Fibroblast of the aortic adventitia (primary cell): Measurements from ENCODE around the gene KCNE3. TPM values are rescaled to one million over a fixed set of nuclear protein-coding genes. Genes with fewer than 3 reads are reported as not detected.

ENCODE experiments used
- DNase-seq: peaks from one replicate; pipeline ENCODE4 v3.0.0-alpha.2; 2010; ENCODE audit warnings: low read depth
- H3K4me3 ChIP-seq: 2 replicates; pipeline ENCODE4 v1.5.1; 2011; ENCODE audit warnings: low read depth, mild to moderate bottlenecking, control low read depth, low read length, moderate library complexity
- total RNA-seq: library from RNA; depleted of rRNA; stranded (reverse); fragments of >200 nt; gene quantifications from 2 replicates; pipeline ENCODE4 v1.2.3, GENCODE V29; 2012; ENCODE audit warnings: low replicate concordance
- TF ChIP-seq, protein P1 (sequence below): IDR thresholded peaks from 2 replicates; pipeline ENCODE4 v1.5.1; 2011; ENCODE audit warnings: mild to moderate bottlenecking, low read length, control low read depth, inconsistent platforms; ENCODE audit not compliant: insufficient read depth

KCNE3 gene
- total RNA-seq, 1 donor, result 0.18 TPM

- H3K4me3 ChIP-seq, result no peak overlapping the region
- TF ChIP-seq, protein P1, sequence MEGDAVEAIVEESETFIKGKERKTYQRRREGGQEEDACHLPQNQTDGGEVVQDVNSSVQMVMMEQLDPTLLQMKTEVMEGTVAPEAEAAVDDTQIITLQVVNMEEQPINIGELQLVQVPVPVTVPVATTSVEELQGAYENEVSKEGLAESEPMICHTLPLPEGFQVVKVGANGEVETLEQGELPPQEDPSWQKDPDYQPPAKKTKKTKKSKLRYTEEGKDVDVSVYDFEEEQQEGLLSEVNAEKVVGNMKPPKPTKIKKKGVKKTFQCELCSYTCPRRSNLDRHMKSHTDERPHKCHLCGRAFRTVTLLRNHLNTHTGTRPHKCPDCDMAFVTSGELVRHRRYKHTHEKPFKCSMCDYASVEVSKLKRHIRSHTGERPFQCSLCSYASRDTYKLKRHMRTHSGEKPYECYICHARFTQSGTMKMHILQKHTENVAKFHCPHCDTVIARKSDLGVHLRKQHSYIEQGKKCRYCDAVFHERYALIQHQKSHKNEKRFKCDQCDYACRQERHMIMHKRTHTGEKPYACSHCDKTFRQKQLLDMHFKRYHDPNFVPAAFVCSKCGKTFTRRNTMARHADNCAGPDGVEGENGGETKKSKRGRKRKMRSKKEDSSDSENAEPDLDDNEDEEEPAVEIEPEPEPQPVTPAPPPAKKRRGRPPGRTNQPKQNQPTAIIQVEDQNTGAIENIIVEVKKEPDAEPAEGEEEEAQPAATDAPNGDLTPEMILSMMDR, result no peak
- no peak for DNase-seq
Measured at GRCh38 chr11:74480688-74481417, 13.5 kb upstream of the KCNE3 start.

GRCh38 chr11:74479732-74480123 lies 12.4 kb upstream of the KCNE3 start:
- H3K4me3 ChIP-seq, result no peak overlapping the region
- TF ChIP-seq, protein P1, result no peak
- no peak for DNase-seq

GRCh38 chr11:74478877-74479731 lies 11.8 kb upstream of the KCNE3 start:
- no peak for DNase-seq
- no peak overlapping the region for H3K4me3 ChIP-seq
- TF ChIP-seq, protein P1, result no peak

- no peak for DNase-seq
- TF ChIP-seq, protein P1, result no peak
Measured at GRCh38 chr11:74476536-74476935, 9.2 kb upstream of the KCNE3 start.

DNA sequence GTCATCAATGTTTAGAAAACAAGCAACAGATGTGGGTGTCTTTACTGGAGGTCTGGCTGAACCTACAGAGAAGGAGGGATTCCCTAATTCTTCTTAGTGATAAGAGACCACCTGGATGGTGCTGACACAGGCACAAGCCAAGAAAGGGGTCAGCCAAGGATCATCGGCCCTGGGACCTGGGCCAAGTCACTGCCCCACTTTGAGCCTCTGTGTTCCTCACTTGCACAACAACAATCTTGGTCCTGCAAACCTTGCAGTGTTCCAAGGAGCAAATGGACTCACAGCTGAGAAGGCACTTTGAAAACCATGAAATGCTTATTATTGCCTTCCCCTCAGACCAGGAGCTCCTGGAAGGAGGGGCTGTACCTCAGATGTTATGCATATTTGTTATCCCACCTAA lies 7.0 kb upstream of the KCNE3 start:
- TF ChIP-seq, protein P1, result no peak
- no peak for DNase-seq
- no peak overlapping the region for H3K4me3 ChIP-seq

More at GRCh38 chr11:74476536-74476935, 9.2 kb upstream of the KCNE3 start:
- no peak overlapping the region for H3K4me3 ChIP-seq

DNA sequence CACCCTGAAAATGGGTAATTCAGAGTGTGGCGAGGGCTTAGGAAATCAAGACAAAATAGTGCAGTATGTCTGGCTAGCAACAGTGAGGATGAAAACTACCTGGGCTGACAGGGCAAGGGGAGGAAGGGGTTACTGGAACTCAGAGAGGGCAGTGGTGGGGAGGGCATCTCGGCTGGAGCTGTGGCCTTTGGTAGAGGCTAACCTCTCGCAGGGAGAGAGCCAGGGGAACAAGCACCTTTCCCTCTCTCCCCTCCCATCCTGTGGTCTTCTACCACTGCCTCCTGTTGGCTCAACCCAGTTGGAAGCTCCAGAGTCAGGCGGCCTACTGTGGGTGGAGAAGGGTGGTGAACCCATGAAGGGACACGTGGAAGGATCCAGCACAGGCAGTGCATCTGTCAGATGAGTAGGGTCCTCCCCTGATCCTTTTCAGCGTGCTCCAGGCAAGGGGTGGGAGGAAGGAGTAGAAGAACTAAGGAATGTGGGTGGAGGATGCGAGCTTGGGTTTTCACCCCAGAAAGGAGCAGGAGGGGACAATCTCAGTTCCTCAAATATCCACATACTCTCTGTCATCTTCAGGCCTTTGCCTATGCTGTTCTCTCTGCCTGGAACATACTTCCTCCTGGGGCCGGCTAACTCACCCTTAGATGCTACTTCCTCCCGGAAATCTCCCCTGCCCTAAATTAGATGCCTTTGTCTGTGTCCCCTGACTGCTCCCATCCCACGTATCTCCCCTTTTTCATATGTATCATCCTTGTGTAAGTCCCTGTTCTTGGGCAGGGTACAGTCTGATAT lies 6.2 kb upstream of the KCNE3 start:
- TF ChIP-seq, protein P1, result no peak
- DNase-seq, result no peak
- H3K4me3 ChIP-seq, result no peak overlapping the region
